HepG2 (cell line): ENCODE data around the gene MAP4K3. TPM values are rescaled to one million over a fixed set of nuclear protein-coding genes. Genes with fewer than 3 reads are reported as not detected.

ENCODE experiments used
- ATAC-seq: fragments of 200-7000 bp; cut with Tn5 transposase; 3 replicates; pipeline ENCODE4 v1.9.1; 2020; ENCODE audit warnings: mild to moderate bottlenecking, moderate library complexity
- BruUV-seq: library from RNA; stranded (reverse); fragments of 400-500 nt; replicated peaks from 2 replicates; lab custom pipeline; 2021; lab: Mats Ljungman, UMichigan
- CTCF ChIA-PET: fragments of 300-600 bp; formaldehyde crosslinking; extraction: SDS; loops from one replicate; lab custom pipeline; 2021; ENCODE audit warnings: low total read pairs, inconsistent platforms, low intra/inter-chr PET ratio; lab: Yijun Ruan, JAX
- POLR2A ChIA-PET: fragments of 350-600 bp; sonication (Branson Sonifier 250); formaldehyde crosslinking; loops from one replicate; lab custom pipeline; 2020; ENCODE audit warnings: antibody characterized with exemption, inconsistent platforms; lab: Yijun Ruan, JAX
- DNase-seq: peaks from one replicate; pipeline ENCODE4 v3.0.0-alpha.2; 2015; ENCODE audit warnings: low spot score
- FAIRE-seq: peaks from 3 replicates; lab custom pipeline; 2011; peaks lifted over from hg19 to GRCh38; lab: Jason Lieb, UNC
- H2AFZ ChIP-seq: one replicate; pipeline ENCODE4 v1.6.1; 2011; ENCODE audit warnings: low read length, inconsistent platforms
- H3K27ac ChIP-seq: fragments of 300-600 bp; 3 replicates; pipeline ENCODE4 v1.8.0; 2011; ENCODE audit warnings: mixed run types, mild to moderate bottlenecking, mixed read lengths, low read length, inconsistent platforms; ENCODE audit not compliant: insufficient read depth; ENCODE audit errors: extremely low read length
- H3K27me3 ChIP-seq, 2 experiments: fragments of 200-600 bp in 1 of 2; 2 replicates in 1 of 2; 3 replicates in 1 of 2; pipeline versions ENCODE4 v1.6.0 to v1.8.0; 2011; ENCODE audit warnings: low read length in 2 of 2, mild to moderate bottlenecking in 2 of 2, moderate library complexity in 2 of 2, inconsistent platforms in 1 of 2; ENCODE audit not compliant: insufficient read depth in 2 of 2, control insufficient read depth in 1 of 2
- H3K36me3 ChIP-seq, 2 experiments: fragments of 200-600 bp in 1 of 2; replicated peaks in 1 of 2; 2 replicates in 1 of 2; 3 replicates in 1 of 2; pipeline versions ENCODE4 v1.5.1 to v1.8.0; 2011; ENCODE audit warnings: low read length in 2 of 2, inconsistent platforms in 1 of 2; ENCODE audit not compliant: insufficient read depth in 2 of 2, control insufficient read depth in 1 of 2
- H3K4me1 ChIP-seq: 2 replicates; pipeline ENCODE4 v1.5.1; 2012; ENCODE audit warnings: low read length, inconsistent platforms; ENCODE audit not compliant: insufficient read depth
- H3K4me2 ChIP-seq: 2 replicates; pipeline ENCODE4 v1.6.0; 2011; ENCODE audit warnings: low read depth, low read length, inconsistent platforms
- H3K4me3 ChIP-seq, 3 experiments: fragments of 200-600 bp in 1 of 3; sonication (generic), shearing (Covaris generic) in 1 of 3; replicated peaks in 1 of 3; 2 replicates each; pipeline ENCODE4 v1.5.1; 2011 to 2016; ENCODE audit warnings: low read length in 3 of 3, inconsistent platforms in 2 of 3, low read depth in 2 of 3, mild to moderate bottlenecking in 2 of 3, control low read depth in 1 of 3, mixed read lengths in 1 of 3; ENCODE audit not compliant: insufficient read depth in 1 of 3
- H3K79me2 ChIP-seq: one replicate; pipeline ENCODE4 v1.6.1; 2011; ENCODE audit warnings: low read length, inconsistent platforms; ENCODE audit not compliant: insufficient read depth
- H3K9ac ChIP-seq: 2 replicates; pipeline ENCODE4 v1.6.0; 2011; ENCODE audit warnings: mild to moderate bottlenecking, low read depth, low read length, inconsistent platforms; ENCODE audit not compliant: insufficient read depth
- H3K9me3 ChIP-seq: 2 replicates; pipeline ENCODE4 v1.5.1; 2012; ENCODE audit warnings: mild to moderate bottlenecking, low read length
- H4K20me1 ChIP-seq: 2 replicates; pipeline ENCODE4 v1.6.0; 2011; ENCODE audit warnings: inconsistent platforms, mild to moderate bottlenecking, low read length, moderate library complexity; ENCODE audit not compliant: insufficient read depth
- AGO1 ChIP-seq: fragments of 200-400 bp; formaldehyde crosslinking; IDR thresholded peaks from 2 replicates; pipeline ENCODE4 v1.6.1; 2017; ENCODE audit warnings: mild to moderate bottlenecking, low read depth, low read length, moderate library complexity; ENCODE audit not compliant: poor library complexity, severe bottlenecking
- CC2D1A ChIP-seq: sonication (generic); formaldehyde crosslinking; IDR thresholded peaks from 2 replicates; pipeline ENCODE4 v1.8.1; 2023; ENCODE audit warnings: mild to moderate bottlenecking, missing genetic modification reagents
- CREM ChIP-seq, 2 experiments: sonication (generic) in 1 of 2; formaldehyde crosslinking in 1 of 2; IDR thresholded peaks; 2 replicates each; pipeline versions ENCODE4 v1.4.0 to v1.6.1; 2016 to 2020; ENCODE audit warnings: antibody characterized with exemption in 1 of 2, mild to moderate bottlenecking in 1 of 2, missing genetic modification reagents in 1 of 2
- ELF4 ChIP-seq: sonication (generic); formaldehyde crosslinking; IDR thresholded peaks from 2 replicates; pipeline ENCODE4 v1.5.0; 2020; ENCODE audit warnings: missing genetic modification reagents, mild to moderate bottlenecking, moderate library complexity, borderline replicate concordance
- GABPB1 ChIP-seq: IDR thresholded peaks from 2 replicates; pipeline ENCODE4 v1.6.1; 2016; ENCODE audit warnings: mild to moderate bottlenecking, missing genetic modification reagents, moderate library complexity, missing compliant biosample characterization
- PRDM15 ChIP-seq: sonication (generic); formaldehyde crosslinking; IDR thresholded peaks from 2 replicates; pipeline ENCODE4 v1.4.0; 2020; ENCODE audit warnings: missing genetic modification reagents
- SCMH1 ChIP-seq: sonication (generic); formaldehyde crosslinking; IDR thresholded peaks from 2 replicates; pipeline ENCODE4 v1.9.0; 2021; ENCODE audit warnings: missing genetic modification reagents, mild to moderate bottlenecking, borderline replicate concordance
- TOPORS ChIP-seq: sonication (generic); formaldehyde crosslinking; IDR thresholded peaks from 2 replicates; pipeline ENCODE4 v1.8.0; 2023; ENCODE audit warnings: mild to moderate bottlenecking, missing genetic modification reagents
- ZBTB4 ChIP-seq: sonication (generic); formaldehyde crosslinking; IDR thresholded peaks from 2 replicates; pipeline ENCODE4 v1.4.0; 2020; ENCODE audit warnings: missing genetic modification reagents, mild to moderate bottlenecking, borderline replicate concordance
- ZKSCAN8 ChIP-seq: IDR thresholded peaks from 2 replicates; pipeline ENCODE4 v1.6.1; 2016; ENCODE audit warnings: borderline replicate concordance, missing genetic modification reagents, missing compliant biosample characterization
- ZNF432 ChIP-seq: sonication (generic); formaldehyde crosslinking; IDR thresholded peaks from 2 replicates; pipeline ENCODE4 v1.5.0; 2020; ENCODE audit warnings: missing genetic modification reagents, mild to moderate bottlenecking, borderline replicate concordance
- ZNF737 ChIP-seq: sonication (generic); formaldehyde crosslinking; IDR thresholded peaks from 2 replicates; pipeline ENCODE4 v1.5.0; 2020; ENCODE audit warnings: missing genetic modification reagents, mild to moderate bottlenecking, borderline replicate concordance
- ZSCAN30 ChIP-seq: sonication (generic); formaldehyde crosslinking; IDR thresholded peaks from 2 replicates; pipeline ENCODE4 v1.5.0; 2020; ENCODE audit warnings: mild to moderate bottlenecking, missing genetic modification reagents
- WGBS: methylation state at CpG from one replicate; pipeline ENCODE4 v1.1.6; 2017; ENCODE audit warnings: low lambda C conversion rate; 5-methylcytosine and 5-hydroxymethylcytosine counted together
- in situ Hi-C: cut with HindIII; loops from 2 replicates; pipeline ENCODE4 v1.10.0; 2017; ENCODE audit warnings: low pct_unique_long_range_greater_than_20kb; ENCODE audit not compliant: extremely low pct_ligation_motif_present
- intact Hi-C: fragments of 100-400 bp; cut with micrococcal nuclease; formaldehyde crosslinking; loops from one replicate; pipeline ENCODE4 v1.10.0; 2022; ENCODE audit not compliant: unreplicated experiment
- polyA plus RNA-seq, 8 experiments: library from polyadenylated mRNA; depleted of rRNA in 3 of 8; stranded (reverse) in 7 of 8; unstranded in 1 of 8; fragments of >200 nt; fragmentation: Illumina TruSeq in 4 of 8; extraction: Trizol in 4 of 8; gene quantifications; 2 replicates each; pipeline versions ENCODE4 v1.2.1 to v1.2.3, GENCODE V29; 2011 to 2016; ENCODE audit warnings: low read depth in 4 of 8, missing spikeins in 1 of 8, mixed read lengths in 1 of 8; ENCODE audit not compliant: insufficient read depth in 1 of 8
- total RNA-seq, 5 experiments: library from RNA; depleted of rRNA; stranded (reverse); fragments of >200 nt; fragmentation: Illumina TruSeq; extraction: Trizol; gene quantifications; 2 replicates each; pipeline ENCODE4 v1.2.3, GENCODE V29; 2016; ENCODE audit warnings: low read depth in 1 of 5

MAP4K3 gene
- total and polyA plus RNA-seq, 2 of the 13 experiments (the other 11 are each of a cell fraction or from before 2014, with no cell fraction given) = 45.9 to 53.2 TPM

GRCh38 chr2:39433586-39434195 is 3.4 kb downstream of the MAP4K3 start:
- Histone ChIP-seq H3K27ac (peak overlapping the region; percentile 16), H2AFZ (no peak overlapping the region), H3K9ac (peak overlapping the region; percentile 92; the same call in 1 of the 2 replicates), H3K4me2 (peak overlapping the region; percentile 86), H3K36me3 (0 out of 5 replicates have a peak, but pooled peaks cover 0 to 1% of the 10 kb centered on the region in 2 experiments), H3K27me3 (no peaks in the 10 kb centered on the region; a peak in 1 of 5 replicates), H4K20me1 (peaks cover 65% of the 10 kb centered on the region), H3K4me1 (peaks cover 63% of the 10 kb centered on the region), H3K79me2 (peaks cover 94% of the 10 kb centered on the region), H3K9me3 (no peaks in the 10 kb centered on the region), H3K4me3 (peak overlapping the region; percentile 92 to 95 (median 93); a peak in 5 of 6 replicates)
- ChIA-PET CTCF (no interaction called here), POLR2A (no interaction called here)
- no TSS peak for BruUV-seq
- in situ Hi-C loops (no loop called here), intact Hi-C loops (loop anchor here (5.0 kb wide), 1 partner anchor 36 kb away; no protein-coding TSS in a partner anchor)
- FAIRE-seq = no peak
- 64% methylated on average over 5 of the region's 5 CpGs for WGBS
- no peak for DNase-seq
- ATAC-seq = no peak
- TF ChIP-seq SCMH1 (no peak), ELF4 (CRISPR knock-in tag) (0 out of 2 replicates have a peak, but pooled peaks have one; percentile 23), ZBTB4 (CRISPR knock-in tag) (no peak), CC2D1A (CRISPR knock-in tag) (no peak), ZKSCAN8 (CRISPR knock-in tag) (no peak), TOPORS (CRISPR knock-in tag) (no peak), CREM (IDR thresholded peaks at IDR 0.05) (0 out of 2 replicates have a peak, but pooled peaks have one; percentile 28), CREM (CRISPR knock-in tag; IDR thresholded peaks at IDR 0.05) (no peak), AGO1 (no peak), ZNF737 (no peak), GABPB1 (CRISPR knock-in tag) (no peak), ZSCAN30 (CRISPR knock-in tag) (no peak), PRDM15 (CRISPR knock-in tag) (no peak), ZNF432 (no peak)
